ENCODE measurements around the gene PRPF8.

- TF ChIP-seq CTCF (IDR thresholded peaks at IDR 0.05 in 4 of 5, conservative IDR thresholded peaks at IDR 0.05 in 1 of 5) (peak in 3 of 5 experiments; percentile 6 to 24 (median 10)), POLR2A (IDR thresholded peaks at IDR 0.05) (no peak)
Observed at GRCh38 chr17:1724869-1725641, 40.4 kb upstream of the PRPF8 start.

Data from gastrocnemius medialis (tissue), 4 donors.